ENCODE data around the gene GTF2F1.
"Not testable (repeated sequence)": the region's sequence is repeated elsewhere in the genome, so short reads cannot be mapped to it uniquely, and the experiment has no call there.

GTF2F1 gene

GRCh38 chr19:6417713-6418561, 25.0 kb upstream of the GTF2F1 start:
- DNase-seq, result no peak

- no peak for DNase-seq
These were observed 23.9 kb upstream of the GTF2F1 start for GRCh38 chr19:6416658-6417405.

GRCh38 chr19:6415591-6416190, 22.7 kb upstream of the GTF2F1 start:
- DNase-seq, result no peak

- DNase-seq, result no peak
These were observed 22.0 kb upstream of the GTF2F1 start for GRCh38 chr19:6414793-6415590.

- DNase-seq, result no peak
These were observed 21.0 kb upstream of the GTF2F1 start for GRCh38 chr19:6413721-6414643.

- DNase-seq, result no peak
These were observed 20.3 kb upstream of the GTF2F1 start for GRCh38 chr19:6413291-6413690.

GRCh38 chr19:6412447-6413091, 19.6 kb upstream of the GTF2F1 start:
- DNase-seq, result peak; percentile 41

GRCh38 chr19:6412061-6412446, 19.1 kb upstream of the GTF2F1 start:
- DNase-seq, result no peak

GRCh38 chr19:6409346-6409745, 16.4 kb upstream of the GTF2F1 start:
- DNase-seq, result no peak

GRCh38 chr19:6406401-6406800, 13.4 kb upstream of the GTF2F1 start:
- no peak for DNase-seq

- no peak for DNase-seq
These were observed 10.1 kb upstream of the GTF2F1 start for GRCh38 chr19:6402837-6403608.

- DNase-seq, result no peak
These were observed 9.1 kb upstream of the GTF2F1 start for GRCh38 chr19:6402058-6402457.

- not testable (repeated sequence) for DNase-seq
These were observed 7.3 kb upstream of the GTF2F1 start for GRCh38 chr19:6400062-6400944.

GRCh38 chr19:6396305-6396704, 3.3 kb upstream of the GTF2F1 start:
- no peak for DNase-seq

- no peak for DNase-seq
These were observed 1.9 kb upstream of the GTF2F1 start for GRCh38 chr19:6394831-6395230.

GRCh38 chr19:6393983-6394412, 1.0 kb upstream of the GTF2F1 start:
- peak; percentile 83 for DNase-seq

GRCh38 chr19:6392221-6393073, 517 bp downstream of the GTF2F1 start:
- DNase-seq, result peak; percentile 7

GRCh38 chr19:6387372-6387771, 5.6 kb downstream of the GTF2F1 start:
- no peak for DNase-seq

Measured in hematopoietic multipotent progenitor cell treated with erythropoietin and hydrocortisone succinate and interleukin-3 and kit ligand, for 8 days (in vitro differentiated cells).